SK-N-SH treated with all-trans-retinoic acid at 6 μM for 48 hours (cell line): Measurements from ENCODE around the gene KIRREL3.
A peak's percentile ranks its signal among the peaks of the same experiment; 100 is the strongest.

Experiments
- ATAC-seq: fragments of 200-7000 bp; cut with Tn5 transposase; 3 replicates; pipeline ENCODE4 v1.9.1; 2020; ENCODE audit warnings: mild to moderate bottlenecking, moderate library complexity
- ARNTL ChIP-seq: fragments of 450-650 bp; formaldehyde crosslinking; IDR thresholded peaks from 2 replicates; pipeline ENCODE4 v1.5.0; 2020; ENCODE audit warnings: low read depth, mild to moderate bottlenecking, moderate library complexity, borderline replicate concordance
- BACH2 ChIP-seq: fragments of 250-450 bp; sonication (Bioruptor Pico); IDR thresholded peaks from 2 replicates; pipeline ENCODE4 v1.9.0; 2021; ENCODE audit warnings: mild to moderate bottlenecking, borderline replicate concordance
- CREB5 ChIP-seq: fragments of 250-450 bp; sonication (Bioruptor Pico); IDR thresholded peaks from 2 replicates; pipeline ENCODE4 v1.5.1; 2020; ENCODE audit warnings: low read depth, mild to moderate bottlenecking, moderate library complexity
- CSDC2 ChIP-seq: fragments of 250-450 bp; sonication (Bioruptor Pico); IDR thresholded peaks from 2 replicates; pipeline ENCODE4 v1.5.0; 2020; ENCODE audit warnings: mild to moderate bottlenecking, moderate library complexity
- CSRNP3 ChIP-seq: fragments of 250-450 bp; sonication (Bioruptor Pico); IDR thresholded peaks from 2 replicates; pipeline ENCODE4 v1.5.1; 2021; ENCODE audit warnings: mild to moderate bottlenecking, moderate library complexity
- ESRRG ChIP-seq: fragments of 250-450 bp; sonication (Bioruptor Pico); IDR thresholded peaks from 2 replicates; pipeline ENCODE4 v1.6.1; 2021; ENCODE audit warnings: mild to moderate bottlenecking
- GLIS3 ChIP-seq: fragments of 250-450 bp; sonication (Bioruptor Pico); IDR thresholded peaks from 2 replicates; pipeline ENCODE4 v1.5.0; 2020; ENCODE audit warnings: mild to moderate bottlenecking, moderate library complexity
- ISL1 ChIP-seq: fragments of 250-450 bp; sonication (Bioruptor Pico); IDR thresholded peaks from 2 replicates; pipeline ENCODE4 v2.1.2; 2022; ENCODE audit warnings: mild to moderate bottlenecking, moderate library complexity
- OSR1 ChIP-seq: fragments of 250-450 bp; sonication (Bioruptor Pico); IDR thresholded peaks from 2 replicates; pipeline ENCODE4 v1.8.0; 2022; ENCODE audit warnings: moderate library complexity, mild to moderate bottlenecking, inconsistent platforms
- POU6F1 ChIP-seq: fragments of 250-450 bp; sonication (Bioruptor Pico); IDR thresholded peaks from 2 replicates; pipeline ENCODE4 v1.8.0; 2021; ENCODE audit warnings: low read depth, mild to moderate bottlenecking, moderate library complexity, borderline replicate concordance
- PPARA ChIP-seq: fragments of 250-450 bp; sonication (Bioruptor Pico); IDR thresholded peaks from 2 replicates; pipeline ENCODE4 v1.5.0; 2020; ENCODE audit warnings: mild to moderate bottlenecking, borderline replicate concordance
- RARB ChIP-seq: fragments of 250-450 bp; sonication (Bioruptor Pico); IDR thresholded peaks from 2 replicates; pipeline ENCODE4 v1.8.0; 2021; ENCODE audit warnings: mild to moderate bottlenecking, moderate library complexity
- SNAI2 ChIP-seq: fragments of 250-450 bp; sonication (Bioruptor Pico); IDR thresholded peaks from 2 replicates; pipeline ENCODE4 v1.5.0; 2020; ENCODE audit warnings: mild to moderate bottlenecking, moderate library complexity
- TCF4 ChIP-seq: fragments of 250-450 bp; sonication (Bioruptor Pico); IDR thresholded peaks from 2 replicates; pipeline ENCODE4 v1.8.0; 2021; ENCODE audit warnings: mild to moderate bottlenecking, moderate library complexity, borderline replicate concordance
- TSHZ2 ChIP-seq: fragments of 250-450 bp; sonication (Bioruptor Pico); IDR thresholded peaks from 2 replicates; pipeline ENCODE4 v1.5.0; 2020; ENCODE audit warnings: mild to moderate bottlenecking, moderate library complexity
- ZC3H10 ChIP-seq: fragments of 250-450 bp; sonication (Bioruptor Pico); IDR thresholded peaks from 2 replicates; pipeline ENCODE4 v1.5.1; 2021; ENCODE audit warnings: mild to moderate bottlenecking, moderate library complexity
- ZFP3 ChIP-seq: fragments of 250-450 bp; sonication (Bioruptor Pico); IDR thresholded peaks from 2 replicates; pipeline ENCODE4 v1.5.0; 2020; ENCODE audit warnings: mild to moderate bottlenecking, moderate library complexity
- ZFP30 ChIP-seq: fragments of 450-650 bp; formaldehyde crosslinking; IDR thresholded peaks from 2 replicates; pipeline ENCODE4 v1.5.0; 2022; ENCODE audit warnings: mild to moderate bottlenecking, moderate library complexity
- ZNF565 ChIP-seq: fragments of 450-650 bp; formaldehyde crosslinking; conservative IDR thresholded peaks from 2 replicates; pipeline ENCODE4 v1.5.0; 2020; ENCODE audit warnings: low read depth, mild to moderate bottlenecking, moderate library complexity
- ZNF8 ChIP-seq: fragments of 450-650 bp; formaldehyde crosslinking; IDR thresholded peaks from 2 replicates; pipeline ENCODE4 v1.5.0; 2020; ENCODE audit warnings: mild to moderate bottlenecking, moderate library complexity

Gene KIRREL3

GRCh38 chr11:126710804-126711399, 289.7 kb downstream of the KIRREL3 start:
- no peak for ATAC-seq
- TF ChIP-seq CSRNP3 (CRISPR knock-in tag) (no peak), ARNTL (CRISPR knock-in tag) (no peak), CSDC2 (CRISPR knock-in tag) (no peak), RARB (no peak), ZNF565 (CRISPR knock-in tag) (no peak), SNAI2 (CRISPR knock-in tag) (no peak), BACH2 (CRISPR knock-in tag) (no peak), TSHZ2 (CRISPR knock-in tag) (no peak), ESRRG (no peak), ZNF8 (CRISPR knock-in tag) (no peak), GLIS3 (no peak)
- TF ChIP-seq, all 23 proteins: peak for 0

GRCh38 chr11:126707498-126707897, 293.1 kb downstream of the KIRREL3 start:
- no peak for ATAC-seq

GRCh38 chr11:126704096-126704495, 296.5 kb downstream of the KIRREL3 start:
- TF ChIP-seq CSDC2 (CRISPR knock-in tag), result no peak
- TF ChIP-seq GLIS3, result no peak
- no peak for TF ChIP-seq OSR1 (CRISPR knock-in tag)
- no peak for TF ChIP-seq ZNF565 (CRISPR knock-in tag)
- TF ChIP-seq TSHZ2 (CRISPR knock-in tag), result no peak
- no peak for TF ChIP-seq TCF4 (CRISPR knock-in tag)
- no peak for TF ChIP-seq ZFP30
- TF ChIP-seq PPARA, result no peak
- TF ChIP-seq CREB5 (CRISPR knock-in tag), result no peak
- TF ChIP-seq ZFP3, result no peak
- TF ChIP-seq ISL1 (CRISPR knock-in tag), result no peak
- no peak for TF ChIP-seq POU6F1 (CRISPR knock-in tag)
- no peak for TF ChIP-seq SNAI2 (CRISPR knock-in tag)
- no peak for TF ChIP-seq ESRRG
- TF ChIP-seq BACH2 (CRISPR knock-in tag), result no peak
- no peak for TF ChIP-seq RARB
- no peak for TF ChIP-seq ZC3H10 (CRISPR knock-in tag)
- TF ChIP-seq CSRNP3 (CRISPR knock-in tag), result no peak
- no peak for TF ChIP-seq ARNTL (CRISPR knock-in tag)
- peak; percentile 15; the same call in 2 of the 3 replicates for ATAC-seq

More at GRCh38 chr11:126707498-126707897, 293.1 kb downstream of the KIRREL3 start:
- TF ChIP-seq ZFP30, result no peak
- no peak for TF ChIP-seq ZC3H10 (CRISPR knock-in tag)
- TF ChIP-seq ARNTL (CRISPR knock-in tag), result no peak
- no peak for TF ChIP-seq CSRNP3 (CRISPR knock-in tag)
- TF ChIP-seq TCF4 (CRISPR knock-in tag), result no peak
